Kidney epithelial cell (primary cell): ENCODE results near the gene TRERF1. TPM values are rescaled to one million over a fixed set of nuclear protein-coding genes. Genes with fewer than 3 reads are reported as not detected.

ENCODE experiments used
- DNase-seq: peaks from one replicate; pipeline ENCODE4 v3.0.0-alpha.2; 2010; ENCODE audit warnings: low read depth
- H3K27me3 ChIP-seq: 2 replicates; pipeline ENCODE4 v1.6.0; 2011; ENCODE audit warnings: low read length; ENCODE audit not compliant: control insufficient read depth, insufficient read depth
- H3K36me3 ChIP-seq: 2 replicates; pipeline ENCODE4 v1.5.1; 2011; ENCODE audit warnings: low read length; ENCODE audit not compliant: control insufficient read depth, insufficient read depth
- H3K4me3 ChIP-seq: 2 replicates; pipeline ENCODE4 v1.5.1; 2011; ENCODE audit warnings: low read depth, mild to moderate bottlenecking, control low read depth, low read length
- total RNA-seq: library from RNA; depleted of rRNA; stranded (reverse); fragments of >200 nt; gene quantifications from 2 replicates; pipeline ENCODE4 v1.2.3, GENCODE V29; 2015
- TF ChIP-seq, protein P1 (sequence below): IDR thresholded peaks from 2 replicates; pipeline ENCODE4 v1.5.1; 2011; ENCODE audit warnings: mild to moderate bottlenecking, moderate library complexity, low read length, control low read depth, inconsistent platforms; ENCODE audit not compliant: insufficient read depth, poor library complexity, severe bottlenecking

Gene TRERF1
- total RNA-seq, 1 donor from 2014 or later = 1.4 TPM

DNA sequence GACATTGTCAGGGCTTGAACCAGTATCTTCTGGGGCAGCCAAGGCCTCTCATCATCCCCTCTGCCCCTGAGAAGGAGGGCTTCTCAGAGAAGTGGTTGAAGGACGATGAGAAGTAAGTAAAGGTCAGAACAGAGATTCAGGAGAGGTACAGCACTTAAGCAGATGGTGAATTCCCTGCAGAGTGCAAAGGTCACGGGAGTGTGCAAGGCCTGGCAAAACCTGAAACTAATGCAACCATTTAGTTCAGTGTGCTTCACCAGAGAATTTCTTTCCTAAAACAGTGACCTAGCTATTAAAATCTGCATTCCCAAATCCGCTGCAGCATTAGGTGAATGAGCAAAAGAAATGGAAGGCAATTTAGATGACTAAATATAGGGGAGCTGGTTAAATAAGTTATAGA lies 58.4 kb downstream of the TRERF1 start:
- no peak for DNase-seq
- TF ChIP-seq, protein P1, sequence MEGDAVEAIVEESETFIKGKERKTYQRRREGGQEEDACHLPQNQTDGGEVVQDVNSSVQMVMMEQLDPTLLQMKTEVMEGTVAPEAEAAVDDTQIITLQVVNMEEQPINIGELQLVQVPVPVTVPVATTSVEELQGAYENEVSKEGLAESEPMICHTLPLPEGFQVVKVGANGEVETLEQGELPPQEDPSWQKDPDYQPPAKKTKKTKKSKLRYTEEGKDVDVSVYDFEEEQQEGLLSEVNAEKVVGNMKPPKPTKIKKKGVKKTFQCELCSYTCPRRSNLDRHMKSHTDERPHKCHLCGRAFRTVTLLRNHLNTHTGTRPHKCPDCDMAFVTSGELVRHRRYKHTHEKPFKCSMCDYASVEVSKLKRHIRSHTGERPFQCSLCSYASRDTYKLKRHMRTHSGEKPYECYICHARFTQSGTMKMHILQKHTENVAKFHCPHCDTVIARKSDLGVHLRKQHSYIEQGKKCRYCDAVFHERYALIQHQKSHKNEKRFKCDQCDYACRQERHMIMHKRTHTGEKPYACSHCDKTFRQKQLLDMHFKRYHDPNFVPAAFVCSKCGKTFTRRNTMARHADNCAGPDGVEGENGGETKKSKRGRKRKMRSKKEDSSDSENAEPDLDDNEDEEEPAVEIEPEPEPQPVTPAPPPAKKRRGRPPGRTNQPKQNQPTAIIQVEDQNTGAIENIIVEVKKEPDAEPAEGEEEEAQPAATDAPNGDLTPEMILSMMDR = no peak
- Histone ChIP-seq H3K4me3 (no peak overlapping the region), H3K36me3 (no peaks in the 10 kb centered on the region), H3K27me3 (no peaks in the 10 kb centered on the region)

DNA sequence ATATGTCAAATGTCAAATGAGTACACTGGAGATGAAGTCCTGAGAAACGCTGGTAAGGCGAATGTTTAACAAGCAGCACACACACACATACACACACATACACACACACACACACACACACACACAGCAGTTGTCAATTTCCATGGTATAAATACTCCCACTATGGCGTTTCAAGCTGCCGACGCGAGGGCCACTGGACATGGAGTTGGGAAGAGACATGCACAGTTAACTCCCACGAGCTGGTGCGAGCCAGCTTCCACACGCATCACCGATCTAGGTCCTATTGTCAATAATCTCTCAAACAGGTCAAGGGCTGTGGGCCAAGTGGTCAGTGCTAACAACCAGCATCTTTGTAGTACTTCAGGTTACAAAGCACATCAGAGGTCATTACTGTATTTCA lies 58.9 kb downstream of the TRERF1 start:
- no peak for DNase-seq
- H3K4me3 ChIP-seq = no peak overlapping the region
- TF ChIP-seq, protein P1 = no peak
- H3K27me3 ChIP-seq = no peaks in the 10 kb centered on the region
- no peaks in the 10 kb centered on the region for H3K36me3 ChIP-seq

DNA sequence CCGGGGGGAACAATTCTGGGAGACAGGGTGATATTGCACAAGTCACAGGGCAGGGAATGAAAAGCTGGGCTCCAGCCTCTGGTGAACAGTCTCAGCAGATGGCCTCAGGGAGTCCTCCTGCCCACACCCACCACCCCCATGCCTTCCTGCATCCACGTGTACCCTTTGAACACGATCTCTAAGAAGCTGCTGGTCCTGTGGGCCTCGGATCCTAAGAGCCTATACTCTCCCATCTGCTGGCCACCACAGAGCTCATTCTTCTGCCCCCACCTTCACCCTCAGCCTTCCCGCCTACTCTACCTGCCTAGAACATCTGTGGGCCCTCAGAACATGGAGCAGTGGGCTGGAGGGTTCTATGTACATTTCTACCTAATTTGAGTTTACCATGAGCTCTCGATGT lies 60.3 kb downstream of the TRERF1 start:
- no peaks in the 10 kb centered on the region for H3K27me3 ChIP-seq
- DNase-seq = no peak
- no peak overlapping the region for H3K4me3 ChIP-seq

DNA sequence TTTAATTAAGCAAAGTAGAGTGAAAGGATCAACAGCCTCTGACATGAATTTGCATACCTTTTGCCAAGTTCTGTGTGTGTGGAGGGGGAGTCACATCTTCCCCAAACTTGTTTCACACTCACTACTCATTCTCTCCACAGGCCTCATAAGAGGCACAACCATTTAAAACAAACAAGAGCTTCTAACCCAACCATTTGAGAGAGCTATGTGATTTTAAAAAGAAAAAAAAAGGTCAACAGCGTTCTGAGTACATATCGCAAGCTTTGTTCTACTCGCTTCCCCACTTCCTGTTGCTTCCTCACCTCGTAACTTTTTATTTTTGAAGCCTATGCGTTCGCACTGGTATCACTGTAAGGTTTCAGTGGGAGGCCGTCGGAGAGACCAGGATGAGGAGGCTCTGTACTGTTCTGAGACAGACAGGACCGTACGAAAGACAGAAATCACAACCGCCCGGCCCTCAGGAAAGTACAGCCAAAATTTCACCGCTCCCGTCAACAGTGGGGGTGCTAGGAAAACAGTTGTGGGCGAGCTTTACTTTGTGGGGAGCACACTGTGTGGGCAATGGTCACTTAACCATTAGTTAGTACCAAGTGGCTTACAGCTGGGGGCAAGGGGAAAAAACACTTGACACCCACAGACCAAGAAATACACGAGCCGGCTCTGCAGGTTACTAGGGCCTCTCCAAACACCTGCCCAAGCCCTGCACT lies 61.3 kb downstream of the TRERF1 start:
- Histone ChIP-seq H3K36me3 (no peaks in the 10 kb centered on the region), H3K27me3 (no peaks in the 10 kb centered on the region), H3K4me3 (no peak overlapping the region)
- DNase-seq = no peak
- TF ChIP-seq, protein P1 = no peak

More for the DNA sequence above, 60.3 kb downstream of the TRERF1 start:
- TF ChIP-seq, protein P1 = no peak
- H3K36me3 ChIP-seq = no peaks in the 10 kb centered on the region

DNA sequence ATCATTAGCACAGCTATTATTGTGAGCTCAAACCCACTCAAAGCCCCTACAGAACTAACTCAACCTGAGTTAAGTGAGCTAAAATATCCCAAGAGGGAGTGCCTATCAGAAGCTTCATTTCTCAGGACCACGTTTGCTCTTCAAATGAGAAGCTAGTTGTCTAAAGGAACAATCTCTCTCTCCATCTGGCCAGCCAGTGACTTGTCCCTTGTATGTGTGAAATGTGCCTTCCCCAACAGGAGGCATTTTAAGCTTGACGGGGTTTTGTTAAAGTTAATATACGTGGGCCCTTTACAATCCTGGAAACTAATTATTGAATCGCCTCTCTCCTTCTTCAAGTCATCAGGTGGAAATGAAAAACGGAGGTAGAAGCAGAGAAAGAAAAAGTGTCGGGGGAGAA lies 62.0 kb downstream of the TRERF1 start:
- TF ChIP-seq, protein P1 = no peak
- DNase-seq = no peak
- no peaks in the 10 kb centered on the region for H3K27me3 ChIP-seq
- no peaks in the 10 kb centered on the region for H3K36me3 ChIP-seq
- no peak overlapping the region for H3K4me3 ChIP-seq

DNA sequence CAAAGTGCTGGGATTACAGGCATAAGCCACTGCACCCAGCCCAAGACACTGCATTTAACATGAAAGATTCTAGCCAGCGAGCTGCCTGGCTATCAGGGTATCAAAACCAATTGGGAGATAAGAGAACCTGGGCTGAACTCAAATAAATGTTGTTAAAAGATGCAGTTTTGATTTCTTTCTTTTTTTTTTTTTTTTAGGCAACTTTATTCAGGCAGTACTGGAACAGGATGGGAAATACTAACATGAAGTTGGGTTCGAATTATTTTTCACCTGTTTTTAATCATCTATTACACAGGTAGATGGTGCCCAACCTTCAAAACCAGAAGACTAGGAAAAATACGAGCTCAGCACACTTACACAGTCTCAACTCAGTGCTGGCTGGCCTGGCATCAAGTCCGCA lies 63.7 kb downstream of the TRERF1 start:
- H3K36me3 ChIP-seq = no peaks in the 10 kb centered on the region
- TF ChIP-seq, protein P1 = no peak
- no peak for DNase-seq
- no peak overlapping the region for H3K4me3 ChIP-seq
- no peaks in the 10 kb centered on the region for H3K27me3 ChIP-seq
